K562 (cell line): ENCODE measurements around the gene PPDPF. TPM values are rescaled to one million over a fixed set of nuclear protein-coding genes. Genes with fewer than 3 reads are reported as not detected.

Source experiments
- ATAC-seq: fragments of 200-7000 bp; cut with Tn5 transposase; 3 replicates; pipeline ENCODE4 v1.9.1; 2020; ENCODE audit warnings: moderate library complexity
- BruUV-seq: library from RNA; stranded (reverse); fragments of 400-500 nt; replicated peaks from 2 replicates; lab custom pipeline; 2021; lab: Mats Ljungman, UMichigan
- CTCF ChIA-PET: fragments of 300-600 bp; formaldehyde crosslinking; extraction: SDS; loops from one replicate; lab custom pipeline; 2021; ENCODE audit warnings: low intra/inter-chr PET ratio; lab: Yijun Ruan, JAX
- POLR2A ChIA-PET: fragments of 300-600, 350-650 bp; sonication (Branson Sonifier 250); formaldehyde crosslinking; extraction: SDS; loops from one replicate; lab custom pipeline; 2021; ENCODE audit warnings: antibody characterized with exemption, inconsistent platforms; lab: Yijun Ruan, JAX
- DNase-seq, 4 experiments: peaks; one replicate each; pipeline versions ENCODE4 v3.0.0 to v3.0.0-alpha.2; 2011 to 2018; ENCODE audit warnings: low spot score in 3 of 4, mixed read lengths in 3 of 4; ENCODE audit errors: extremely low read depth in 1 of 4
- FAIRE-seq: peaks from 2 replicates; lab custom pipeline; 2011; peaks lifted over from hg19 to GRCh38; lab: Jason Lieb, UNC
- H2AFZ ChIP-seq: 2 replicates; pipeline ENCODE4 v1.6.0; 2011; ENCODE audit warnings: low read depth, low read length, control low read depth, inconsistent platforms
- H3K27ac ChIP-seq: fragments of 200-600 bp; 3 replicates; pipeline ENCODE4 v1.8.0; 2011; ENCODE audit warnings: low read depth, mild to moderate bottlenecking, control low read depth, inconsistent platforms, low read length, moderate library complexity, mixed read lengths; ENCODE audit errors: extremely low read depth
- H3K27me3 ChIP-seq, 2 experiments: fragments of 300-600 bp in 1 of 2; 2 replicates in 1 of 2; 3 replicates in 1 of 2; pipeline versions ENCODE4 v1.6.0 to v1.8.0; 2011; ENCODE audit warnings: inconsistent platforms in 2 of 2, low read length in 2 of 2, mild to moderate bottlenecking in 1 of 2, mixed read lengths in 1 of 2, moderate library complexity in 1 of 2; ENCODE audit not compliant: control insufficient read depth in 2 of 2, insufficient read depth in 2 of 2
- H3K36me3 ChIP-seq: fragments of 300-600 bp; 3 replicates; pipeline ENCODE4 v1.8.0; 2011; ENCODE audit warnings: mild to moderate bottlenecking, low read length, inconsistent platforms; ENCODE audit not compliant: control insufficient read depth, insufficient read depth
- H3K4me1 ChIP-seq, 2 experiments: fragments of 200-600 bp in 1 of 2; replicated peaks in 1 of 2; 2 replicates in 1 of 2; 3 replicates in 1 of 2; pipeline versions ENCODE4 v1.5.1 to v1.8.0; 2011; ENCODE audit warnings: inconsistent platforms in 2 of 2, low read length in 2 of 2, mild to moderate bottlenecking in 1 of 2, mixed read lengths in 1 of 2, moderate library complexity in 1 of 2; ENCODE audit not compliant: control insufficient read depth in 2 of 2, insufficient read depth in 2 of 2
- H3K4me2 ChIP-seq: 2 replicates; pipeline ENCODE4 v1.6.1; 2011; ENCODE audit warnings: low read length, control low read depth, inconsistent platforms, mixed read lengths; ENCODE audit not compliant: insufficient read depth
- H3K4me3 ChIP-seq: fragments of 200-600 bp; sonication (generic), shearing (Covaris generic); 2 replicates; pipeline ENCODE4 v1.5.1; 2016; ENCODE audit warnings: control low read depth, inconsistent platforms
- H3K79me2 ChIP-seq: fragments of 200-600 bp; 3 replicates; pipeline ENCODE4 v1.8.0; 2011; ENCODE audit warnings: low read length, inconsistent platforms; ENCODE audit not compliant: control insufficient read depth, insufficient read depth
- H3K9ac ChIP-seq, 2 experiments: 2 replicates each; pipeline versions ENCODE4 v1.6.0 to v1.6.1; 2011; ENCODE audit warnings: low read depth in 2 of 2, low read length in 2 of 2, control low read depth in 1 of 2, inconsistent platforms in 1 of 2, mild to moderate bottlenecking in 1 of 2, mixed read lengths in 1 of 2; ENCODE audit not compliant: insufficient read depth in 1 of 2
- H3K9me1 ChIP-seq: one replicate; pipeline ENCODE4 v1.6.0; 2011; ENCODE audit warnings: inconsistent platforms, mild to moderate bottlenecking, low read length, moderate library complexity; ENCODE audit not compliant: control insufficient read depth, insufficient read depth
- H3K9me3 ChIP-seq: replicated peaks from 2 replicates; pipeline ENCODE4 v1.5.1; 2011; ENCODE audit warnings: low read depth, low read length, inconsistent platforms; ENCODE audit not compliant: control insufficient read depth, insufficient read depth
- H4K20me1 ChIP-seq: replicated peaks from 2 replicates; pipeline ENCODE4 v1.6.1; 2011; ENCODE audit warnings: low read length, inconsistent platforms, mixed read lengths; ENCODE audit not compliant: control insufficient read depth, insufficient read depth
- BCL6 ChIP-seq: fragments of 250-450 bp; sonication (Bioruptor Pico); IDR thresholded peaks from 2 replicates; pipeline ENCODE4 v1.4.0; 2020
- DMBX1 ChIP-seq: fragments of 250-450 bp; sonication (Bioruptor Pico); IDR thresholded peaks from 2 replicates; pipeline ENCODE4 v1.8.0; 2022; ENCODE audit warnings: inconsistent platforms, mild to moderate bottlenecking, moderate library complexity, borderline replicate concordance
- HDAC6 ChIP-seq: IDR thresholded peaks from 2 replicates; pipeline ENCODE4 v1.6.1; 2012; ENCODE audit warnings: low read depth, mild to moderate bottlenecking, control low read depth, inconsistent platforms, low read length, moderate library complexity
- ILF3 ChIP-seq: fragments of 450-650 bp; IDR thresholded peaks from 2 replicates; pipeline ENCODE4 v1.6.1; 2018; ENCODE audit warnings: antibody characterized with exemption, mild to moderate bottlenecking, moderate library complexity, borderline replicate concordance
- MCM5 ChIP-seq: fragments of 450-650 bp; IDR thresholded peaks from 2 replicates; pipeline ENCODE4 v1.6.1; 2016; ENCODE audit warnings: low read depth
- SMAD2 ChIP-seq: fragments of 150-350 bp; IDR thresholded peaks from 2 replicates; pipeline ENCODE4 v1.6.1; 2014; ENCODE audit warnings: low read depth, mild to moderate bottlenecking, low read length
- STAT5A ChIP-seq: IDR thresholded peaks from 2 replicates; pipeline ENCODE4 v1.6.1; 2012; ENCODE audit warnings: low read length, inconsistent platforms, borderline replicate concordance
- ZFP1 ChIP-seq: fragments of 450-650 bp; formaldehyde crosslinking; IDR thresholded peaks from 2 replicates; pipeline ENCODE4 v1.4.0; 2020; ENCODE audit warnings: mild to moderate bottlenecking, mixed read lengths
- ZNF561 ChIP-seq: fragments of 450-650 bp; formaldehyde crosslinking; conservative IDR thresholded peaks from 2 replicates; pipeline ENCODE4 v1.4.0; 2020; ENCODE audit warnings: mild to moderate bottlenecking, moderate library complexity
- ZNF583 ChIP-seq: fragments of 250-450 bp; sonication (Bioruptor Pico); IDR thresholded peaks from 2 replicates; pipeline ENCODE4 v1.4.0; 2020
- WGBS: fragments of 100-300 bp; shearing (Covaris generic); methylation state at CpG from one replicate; pipeline ENCODE4 v1.1.6; 2016; ENCODE audit warnings: low coverage, mixed read lengths; ENCODE audit not compliant: insufficient coverage; ENCODE audit errors: missing lambda C conversion rate; 5-methylcytosine and 5-hydroxymethylcytosine counted together
- in situ Hi-C: fragments of 300-500 bp; cut with MboI; formaldehyde crosslinking; loops from 4 replicates; pipeline ENCODE4 v1.15.0; 2018; ENCODE audit warnings: inconsistent platforms, mixed read lengths
- intact Hi-C: fragments of 100-400 bp; cut with micrococcal nuclease; formaldehyde crosslinking; loops from 2 replicates; pipeline ENCODE4 v1.14.2; 2022
- polyA plus RNA-seq, 8 experiments: library from polyadenylated mRNA; depleted of rRNA in 4 of 8; stranded (reverse) in 5 of 8; unstranded in 3 of 8; fragments of >200 nt; fragmentation: Nextera tagmentation in 2 of 8; fragmentation: Illumina TruSeq in 1 of 8; extraction: Ambion mirVana in 2 of 8; extraction: Trizol in 1 of 8; gene quantifications; 2 replicates each; pipeline versions ENCODE4 v1.2.1 to v1.2.3, GENCODE V29; 2011 to 2014; ENCODE audit warnings: inconsistent platforms in 1 of 8, missing spikeins in 1 of 8
- total RNA-seq, 7 experiments: library from RNA; depleted of rRNA in 6 of 7; stranded (reverse); fragments of >200 nt in 6 of 7; fragmentation: Illumina TruSeq in 2 of 7; extraction: Trizol in 2 of 7; gene quantifications; 2 replicates each; pipeline versions ENCODE4 v1.2.1 to v1.2.3, GENCODE V29; 2011 to 2021; ENCODE audit warnings: low replicate concordance in 1 of 7

Gene PPDPF
- total and polyA plus RNA-seq, 9 of the 15 experiments (the other 6 are each of a cell fraction or from before 2014, with no cell fraction given): 0.77 to 233 (median 10.5) TPM

- peaks cover 0 to 40% of the 10 kb centered on the region in 2 experiments; a peak in 3 of 5 replicates for H3K4me1 ChIP-seq
- WGBS: 7% methylated on average over 2 of the region's 4 CpGs
- no peak for TF ChIP-seq SMAD2
- TF ChIP-seq HDAC6: no peak
- no peak for TF ChIP-seq MCM5
- TF ChIP-seq ZNF561: no peak
- no peak for TF ChIP-seq STAT5A
- no peak for TF ChIP-seq ZNF583 (CRISPR knock-in tag)
- no peak overlapping the region for H2AFZ ChIP-seq
- DNase-seq: no peak
- no peak overlapping the region for H3K4me3 ChIP-seq
- FAIRE-seq: no peak
- CTCF ChIA-PET: no interaction called here
- no peaks in the 10 kb centered on the region for H3K27me3 ChIP-seq
- no peaks in the 10 kb centered on the region for H3K79me2 ChIP-seq
- no TSS peak for BruUV-seq
- peaks cover 8% of the 10 kb centered on the region for H4K20me1 ChIP-seq
- H3K9me1 ChIP-seq: no peaks in the 10 kb centered on the region
- POLR2A ChIA-PET: no interaction called here
- ATAC-seq: no peak
- no peaks in the 10 kb centered on the region for H3K36me3 ChIP-seq
- H3K9me3 ChIP-seq: no peaks in the 10 kb centered on the region
- intact Hi-C loops (no loop called here), in situ Hi-C loops (no loop called here)
- no peak overlapping the region for H3K9ac ChIP-seq
- no peak overlapping the region for H3K27ac ChIP-seq
- H3K4me2 ChIP-seq: no peak overlapping the region
Observed at GRCh38 chr20:63491635-63492230, 28.8 kb upstream of the PPDPF start.

- ATAC-seq: no peak
- Histone ChIP-seq H3K4me3 (no peak overlapping the region), H3K27ac (no peak overlapping the region), H3K79me2 (no peaks in the 10 kb centered on the region), H3K9me1 (no peaks in the 10 kb centered on the region), H3K9ac (no peak overlapping the region), H3K4me2 (no peak overlapping the region), H2AFZ (no peak overlapping the region), H4K20me1 (peaks cover 12% of the 10 kb centered on the region), H3K27me3 (no peaks in the 10 kb centered on the region), H3K9me3 (no peaks in the 10 kb centered on the region), H3K36me3 (no peaks in the 10 kb centered on the region), H3K4me1 (peaks cover 0 to 48% of the 10 kb centered on the region in 2 experiments; a peak in 3 of 5 replicates)
- POLR2A ChIA-PET: no interaction called here
- in situ Hi-C loops: no loop called here
- DNase-seq: no peak
- WGBS: 21% methylated on average over 2 of the region's 2 CpGs
- BruUV-seq: no TSS peak
- CTCF ChIA-PET: no interaction called here
- peak; percentile 42 for FAIRE-seq
- intact Hi-C loops: no loop called here
- TF ChIP-seq ZFP1: no peak
- no peak for TF ChIP-seq DMBX1 (CRISPR knock-in tag)
- no peak for TF ChIP-seq ILF3
- TF ChIP-seq BCL6 (CRISPR knock-in tag): no peak
Observed at GRCh38 chr20:63492518-63492917, 28.0 kb upstream of the PPDPF start.
